Skeletal muscle cell (primary cell): ENCODE data around the gene HS6ST1.

ENCODE experiments used
- DNase-seq: peaks from one replicate; pipeline ENCODE4 v3.0.0-alpha.2; 2010; ENCODE audit warnings: low read depth
- H3K4me3 ChIP-seq: 2 replicates; pipeline ENCODE4 v1.5.1; 2011; ENCODE audit warnings: low read depth, mild to moderate bottlenecking, control low read depth, low read length, moderate library complexity

The HS6ST1 gene

GRCh38 chr2:128354161-128354560 is 35.5 kb upstream of the HS6ST1 start:
- DNase-seq = no peak
- no peak overlapping the region for H3K4me3 ChIP-seq

- no peak overlapping the region for H3K4me3 ChIP-seq
- DNase-seq = no peak
Observed at GRCh38 chr2:128350736-128351135, 32.1 kb upstream of the HS6ST1 start.

- no peak overlapping the region for H3K4me3 ChIP-seq
- no peak for DNase-seq
Observed at GRCh38 chr2:128348701-128349100, 30.0 kb upstream of the HS6ST1 start.

GRCh38 chr2:128347701-128348539 is 29.3 kb upstream of the HS6ST1 start:
- peak; percentile 24 for DNase-seq
- H3K4me3 ChIP-seq = no peak overlapping the region

DNA sequence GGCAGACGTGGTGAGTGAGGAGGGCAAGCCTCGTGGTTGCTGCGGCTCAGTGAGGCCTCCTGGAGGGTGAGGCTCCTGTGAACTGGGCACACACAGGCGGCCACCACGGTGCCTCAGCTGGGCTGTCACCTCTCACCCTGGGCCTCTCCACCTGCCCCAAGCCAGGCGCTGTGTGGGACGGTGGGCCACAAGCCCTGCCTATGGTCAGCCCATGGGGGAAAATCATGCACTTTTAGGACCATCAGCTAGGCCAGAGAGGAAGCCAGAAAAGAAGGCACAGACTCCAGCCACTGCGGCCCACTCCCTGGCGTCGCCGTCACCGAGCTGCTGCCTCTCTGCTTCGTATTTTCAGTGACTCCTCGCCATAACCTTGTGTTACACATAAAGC is 28.5 kb upstream of the HS6ST1 start:
- DNase-seq = no peak
- no peak overlapping the region for H3K4me3 ChIP-seq

GRCh38 chr2:128346291-128347170 is 27.9 kb upstream of the HS6ST1 start:
- no peak for DNase-seq
- no peak overlapping the region for H3K4me3 ChIP-seq

- DNase-seq = no peak
- no peak overlapping the region for H3K4me3 ChIP-seq
Observed at GRCh38 chr2:128345436-128346165, 26.9 kb upstream of the HS6ST1 start.

GRCh38 chr2:128344101-128344500 is 25.4 kb upstream of the HS6ST1 start:
- H3K4me3 ChIP-seq = no peak overlapping the region
- DNase-seq = no peak

- no peak overlapping the region for H3K4me3 ChIP-seq
- DNase-seq = no peak
Observed at GRCh38 chr2:128343459-128343858, 24.8 kb upstream of the HS6ST1 start.

DNA sequence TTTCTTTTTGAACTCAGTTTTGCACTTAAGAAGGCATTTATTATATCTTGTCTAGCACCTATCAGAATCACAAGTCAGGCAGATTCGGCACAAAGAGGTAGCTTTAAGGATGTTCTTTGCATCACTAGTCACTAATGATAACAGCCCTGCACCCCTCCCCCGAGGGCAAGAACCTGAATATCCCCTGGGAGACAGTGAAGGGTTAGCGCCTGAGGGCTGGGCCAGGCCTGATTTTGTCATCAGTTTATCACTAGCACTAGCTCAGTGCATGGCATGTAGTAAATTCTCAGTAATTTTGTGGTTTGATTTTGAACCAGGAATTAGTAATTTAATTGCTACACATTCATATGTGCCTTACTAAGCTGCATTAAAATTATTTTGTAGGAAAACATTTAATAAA is 23.9 kb upstream of the HS6ST1 start:
- H3K4me3 ChIP-seq = no peak overlapping the region
- no peak for DNase-seq

GRCh38 chr2:128341621-128342020 is 23.0 kb upstream of the HS6ST1 start:
- no peak overlapping the region for H3K4me3 ChIP-seq
- no peak for DNase-seq

DNA sequence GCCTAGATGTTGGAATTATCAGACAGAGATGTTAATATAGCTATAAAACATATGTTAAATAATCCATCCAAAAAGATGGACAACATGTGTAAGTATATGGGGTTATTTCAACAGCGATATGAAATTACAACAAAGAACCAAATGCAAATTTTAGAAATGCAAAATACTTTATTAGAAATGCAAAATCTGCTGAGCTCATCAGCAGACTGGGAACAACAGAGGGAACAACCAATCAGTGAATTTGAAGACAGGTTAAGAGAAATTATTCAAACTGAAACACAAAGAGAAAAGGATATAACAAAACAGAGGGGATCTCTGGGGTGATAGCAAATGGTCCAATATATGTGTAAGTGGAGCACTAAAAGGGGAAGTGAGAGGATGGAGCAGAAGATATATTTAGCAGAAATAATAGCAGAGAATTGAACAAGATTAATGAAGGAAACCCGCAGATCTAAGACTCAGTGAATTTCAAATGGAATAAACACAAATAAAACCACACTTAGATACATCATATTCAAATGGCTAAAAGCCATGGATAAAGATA is 13.5 kb upstream of the HS6ST1 start:
- no peak overlapping the region for H3K4me3 ChIP-seq
- DNase-seq = no peak

- H3K4me3 ChIP-seq = no peak overlapping the region
- DNase-seq = no peak
Observed at GRCh38 chr2:128330583-128330982, 11.9 kb upstream of the HS6ST1 start.

- H3K4me3 ChIP-seq = no peak overlapping the region
- DNase-seq = peak; percentile 41
Observed at GRCh38 chr2:128329607-128330006, 10.9 kb upstream of the HS6ST1 start.

DNA sequence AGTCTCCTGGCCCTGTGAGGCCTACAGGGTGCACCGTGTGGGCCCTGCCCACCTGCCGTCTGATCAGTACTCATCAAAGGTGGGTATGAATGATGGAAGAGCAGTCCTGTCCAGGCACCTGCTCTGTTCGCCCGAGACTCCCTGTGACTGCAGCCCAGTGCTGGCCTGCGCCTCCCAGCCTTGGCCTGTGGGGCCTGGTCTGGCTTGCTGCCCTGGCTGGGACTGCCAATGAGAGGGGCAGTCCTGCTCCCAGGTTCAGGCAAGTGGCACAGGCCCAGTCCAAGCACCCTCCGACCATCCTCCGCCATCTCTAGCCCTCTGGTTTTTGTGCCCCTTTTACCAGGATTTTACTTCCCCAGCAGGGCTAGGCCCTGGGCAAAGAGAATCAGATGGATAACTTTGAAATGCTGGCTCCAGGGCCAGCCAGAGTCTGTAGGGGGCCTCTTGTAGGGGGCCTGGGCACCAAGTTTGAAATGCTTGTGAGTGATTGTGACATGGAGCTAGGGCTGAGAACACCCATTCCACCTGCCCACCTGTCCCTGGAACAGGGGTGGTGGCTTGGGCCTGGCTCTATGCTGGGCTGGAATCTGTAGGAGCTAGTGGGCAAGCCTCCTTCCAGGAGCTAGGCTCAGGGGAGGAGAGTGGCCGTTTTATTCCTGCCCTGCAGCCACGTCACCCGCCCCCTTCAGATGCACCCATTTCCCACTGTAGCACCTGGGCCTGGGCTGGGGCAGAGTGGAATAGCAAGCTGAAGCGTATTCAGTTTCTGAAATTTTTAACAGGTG is 8.7 kb upstream of the HS6ST1 start:
- DNase-seq = no peak
- H3K4me3 ChIP-seq = no peak overlapping the region

DNA sequence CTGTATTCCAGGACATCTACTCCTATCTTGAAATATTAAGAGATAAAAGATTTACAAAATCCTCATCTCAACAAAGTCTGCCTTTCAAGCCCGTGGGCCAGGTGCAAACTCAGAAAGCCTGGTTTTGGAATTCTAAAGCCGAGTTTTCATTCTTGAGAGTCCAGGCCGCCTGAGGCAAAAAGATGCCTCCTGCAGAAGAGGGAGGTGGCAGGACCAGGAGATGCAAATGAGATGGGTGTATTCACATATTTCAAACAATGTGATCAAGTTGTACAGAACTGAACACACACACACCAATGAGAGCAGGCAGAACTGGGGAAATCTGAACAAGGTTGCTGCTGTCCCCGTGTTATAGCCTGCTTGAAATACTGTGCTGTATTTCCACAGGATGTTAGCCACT is 7.7 kb upstream of the HS6ST1 start:
- DNase-seq = no peak

GRCh38 chr2:128325611-128326181 is 7.0 kb upstream of the HS6ST1 start:
- no peak for DNase-seq
- H3K4me3 ChIP-seq = no peak overlapping the region

More for the DNA sequence above, 7.7 kb upstream of the HS6ST1 start:
- H3K4me3 ChIP-seq = no peak overlapping the region

- no peak for DNase-seq
- H3K4me3 ChIP-seq = no peak overlapping the region
Observed at GRCh38 chr2:128324897-128325410, 6.3 kb upstream of the HS6ST1 start.
